Measurements from ENCODE around the gene MAPRE2. TPM values are rescaled to one million over a fixed set of nuclear protein-coding genes. Genes with fewer than 3 reads are reported as not detected.

The MAPRE2 gene
- total RNA-seq, 1 experiment from 2014 or later = 2.8 TPM

- ChIA-PET CTCF (interaction anchor here (0.6 to 1.0 kb wide), 2 partner anchors 9 to 117 kb away, joined by 7 read pairs; no protein-coding TSS in a partner anchor), POLR2A (ENCODE audit: unreplicated experiment) (no interaction called here)
- Histone ChIP-seq H3K27ac (ENCODE audit: low read length) (no peak overlapping the region), H3K36me3 (ENCODE audit: low read depth, low read length) (no peaks in the 10 kb centered on the region), H3K9me2 (replicated peaks; ENCODE audit: low read length) (no peaks in the 10 kb centered on the region), H3K4me3 (ENCODE audit: low read length) (no peak overlapping the region), H4K20me1 (ENCODE audit: low read length) (no peaks in the 10 kb centered on the region), H3K4me1 (ENCODE audit: insufficient read depth, low read length) (no peaks in the 10 kb centered on the region), H3K9ac (ENCODE audit: low read length) (no peak overlapping the region), H3F3A (ENCODE audit: low read length, unreplicated experiment) (no peaks in the 10 kb centered on the region), H3K79me2 (ENCODE audit: low read length) (no peaks in the 10 kb centered on the region), H3K27me3 (ENCODE audit: low read length) (no peaks in the 10 kb centered on the region), H3K9me3 (ENCODE audit: low read length) (no peaks in the 10 kb centered on the region), H3K4me2 (ENCODE audit: low read length) (no peak overlapping the region), H2AFZ (ENCODE audit: low read length) (no peak overlapping the region)
- BruUV-seq (replicated peaks) = no TSS peak
- intact Hi-C loops (cut with micrococcal nuclease) = no loop called here
- no peak for ATAC-seq
- no peak for TF ChIP-seq EZH2 (IDR thresholded peaks at IDR 0.05; ENCODE audit: low read length, unreplicated experiment)
- no peak for TF ChIP-seq EZH2phosphoT487 (IDR thresholded peaks at IDR 0.05; ENCODE audit: borderline replicate concordance, low read length)
- TF ChIP-seq, protein P1, sequence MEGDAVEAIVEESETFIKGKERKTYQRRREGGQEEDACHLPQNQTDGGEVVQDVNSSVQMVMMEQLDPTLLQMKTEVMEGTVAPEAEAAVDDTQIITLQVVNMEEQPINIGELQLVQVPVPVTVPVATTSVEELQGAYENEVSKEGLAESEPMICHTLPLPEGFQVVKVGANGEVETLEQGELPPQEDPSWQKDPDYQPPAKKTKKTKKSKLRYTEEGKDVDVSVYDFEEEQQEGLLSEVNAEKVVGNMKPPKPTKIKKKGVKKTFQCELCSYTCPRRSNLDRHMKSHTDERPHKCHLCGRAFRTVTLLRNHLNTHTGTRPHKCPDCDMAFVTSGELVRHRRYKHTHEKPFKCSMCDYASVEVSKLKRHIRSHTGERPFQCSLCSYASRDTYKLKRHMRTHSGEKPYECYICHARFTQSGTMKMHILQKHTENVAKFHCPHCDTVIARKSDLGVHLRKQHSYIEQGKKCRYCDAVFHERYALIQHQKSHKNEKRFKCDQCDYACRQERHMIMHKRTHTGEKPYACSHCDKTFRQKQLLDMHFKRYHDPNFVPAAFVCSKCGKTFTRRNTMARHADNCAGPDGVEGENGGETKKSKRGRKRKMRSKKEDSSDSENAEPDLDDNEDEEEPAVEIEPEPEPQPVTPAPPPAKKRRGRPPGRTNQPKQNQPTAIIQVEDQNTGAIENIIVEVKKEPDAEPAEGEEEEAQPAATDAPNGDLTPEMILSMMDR (conservative IDR thresholded peaks at IDR 0.05; ENCODE audit: low read depth, low read length) = no peak
- DNase-seq = no peak
These were observed 14.7 kb upstream of the MAPRE2 start for GRCh38 chr18:35026407-35027061.

DNA sequence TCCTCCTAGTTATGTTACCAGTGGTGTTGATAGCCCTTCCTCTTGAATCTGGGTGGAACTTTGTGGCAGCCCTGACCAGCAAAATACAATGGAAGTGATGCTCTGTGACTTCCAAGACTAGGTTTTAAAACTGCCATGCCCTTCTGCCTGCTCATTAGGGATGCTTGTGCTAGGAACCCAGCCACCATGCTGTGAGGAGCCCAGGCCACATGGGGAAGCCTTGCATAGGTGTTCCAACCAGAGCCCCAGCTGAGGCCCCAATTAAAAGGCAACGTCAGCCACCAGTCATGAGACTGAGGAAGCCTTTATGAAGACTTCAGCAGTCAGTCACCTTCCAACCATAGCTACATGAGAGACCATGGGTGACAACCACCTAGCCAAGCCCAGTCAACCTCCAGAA, 14.0 kb upstream of the MAPRE2 start:
- Histone ChIP-seq H3K4me3 (ENCODE audit: low read length) (no peak overlapping the region), H2AFZ (ENCODE audit: low read length) (no peak overlapping the region), H3K36me3 (ENCODE audit: low read depth, low read length) (no peaks in the 10 kb centered on the region), H3K79me2 (ENCODE audit: low read length) (no peaks in the 10 kb centered on the region), H3K4me2 (ENCODE audit: low read length) (no peak overlapping the region), H3K4me1 (ENCODE audit: insufficient read depth, low read length) (no peaks in the 10 kb centered on the region), H3K9me2 (replicated peaks; ENCODE audit: low read length) (no peaks in the 10 kb centered on the region), H4K20me1 (ENCODE audit: low read length) (no peaks in the 10 kb centered on the region), H3K27ac (ENCODE audit: low read length) (no peak overlapping the region), H3K9ac (ENCODE audit: low read length) (no peak overlapping the region), H3F3A (ENCODE audit: low read length, unreplicated experiment) (no peaks in the 10 kb centered on the region), H3K9me3 (ENCODE audit: low read length) (no peaks in the 10 kb centered on the region), H3K27me3 (ENCODE audit: low read length) (no peaks in the 10 kb centered on the region)
- TF ChIP-seq EZH2 (IDR thresholded peaks at IDR 0.05; ENCODE audit: low read length, unreplicated experiment) (no peak), EZH2phosphoT487 (IDR thresholded peaks at IDR 0.05; ENCODE audit: borderline replicate concordance, low read length) (no peak)
- TF ChIP-seq, protein P1 (conservative IDR thresholded peaks at IDR 0.05; ENCODE audit: low read depth, low read length) = no peak
- intact Hi-C loops (cut with micrococcal nuclease) = no loop called here
- CTCF ChIA-PET = no interaction called here
- no TSS peak for BruUV-seq (replicated peaks)
- POLR2A ChIA-PET (ENCODE audit: unreplicated experiment) = no interaction called here
- ATAC-seq (no peak), DNase-seq (no peak)

DNA sequence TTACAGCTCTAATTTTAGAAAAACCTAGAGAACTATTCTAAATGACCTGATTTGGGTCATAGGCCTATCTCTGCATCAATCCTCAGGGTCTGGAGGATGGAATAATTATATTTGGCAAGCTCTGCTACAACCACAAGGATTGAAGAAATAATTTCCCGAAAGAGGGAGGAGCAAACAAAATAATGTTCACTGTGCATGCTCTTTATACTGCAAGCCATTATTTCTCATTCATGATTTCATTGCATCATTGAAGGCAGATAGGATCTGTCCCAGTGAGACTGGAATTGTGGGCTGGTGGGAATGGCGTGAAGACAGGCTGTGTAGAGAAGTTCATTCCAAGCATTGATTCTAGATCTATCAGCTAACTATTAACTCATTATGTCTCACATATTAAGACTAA, 12.7 kb upstream of the MAPRE2 start:
- CTCF ChIA-PET = no interaction called here
- Histone ChIP-seq H3K9me3 (ENCODE audit: low read length) (no peaks in the 10 kb centered on the region), H3K4me3 (ENCODE audit: low read length) (no peak overlapping the region), H3K9ac (ENCODE audit: low read length) (no peak overlapping the region), H3K27me3 (ENCODE audit: low read length) (no peaks in the 10 kb centered on the region), H3F3A (ENCODE audit: low read length, unreplicated experiment) (no peaks in the 10 kb centered on the region), H3K79me2 (ENCODE audit: low read length) (no peaks in the 10 kb centered on the region), H3K4me2 (ENCODE audit: low read length) (no peak overlapping the region), H2AFZ (ENCODE audit: low read length) (no peak overlapping the region), H3K36me3 (ENCODE audit: low read depth, low read length) (no peaks in the 10 kb centered on the region), H4K20me1 (ENCODE audit: low read length) (no peaks in the 10 kb centered on the region), H3K4me1 (ENCODE audit: insufficient read depth, low read length) (no peaks in the 10 kb centered on the region), H3K27ac (ENCODE audit: low read length) (no peak overlapping the region), H3K9me2 (replicated peaks; ENCODE audit: low read length) (no peaks in the 10 kb centered on the region)
- no peak for TF ChIP-seq EZH2 (IDR thresholded peaks at IDR 0.05; ENCODE audit: low read length, unreplicated experiment)
- TF ChIP-seq, protein P1 (conservative IDR thresholded peaks at IDR 0.05; ENCODE audit: low read depth, low read length) = no peak
- no peak for TF ChIP-seq EZH2phosphoT487 (IDR thresholded peaks at IDR 0.05; ENCODE audit: borderline replicate concordance, low read length)
- DNase-seq (no peak), ATAC-seq (no peak)
- intact Hi-C loops (cut with micrococcal nuclease) = no loop called here
- POLR2A ChIA-PET (ENCODE audit: unreplicated experiment) = no interaction called here
- BruUV-seq (replicated peaks) = no TSS peak
